HUES64 (cell line): ENCODE results near the gene GLI3.

ENCODE experiments used
- H3K27ac ChIP-seq: 2 replicates; pipeline ENCODE4 v1.7.0; 2013; ENCODE audit warnings: low read depth, low read length, inconsistent platforms
- H3K27me3 ChIP-seq: 2 replicates; pipeline ENCODE4 v1.6.1; 2013; ENCODE audit warnings: mild to moderate bottlenecking, low read length; ENCODE audit not compliant: insufficient read depth
- H3K36me3 ChIP-seq: 2 replicates; pipeline ENCODE4 v1.6.1; 2013; ENCODE audit warnings: mild to moderate bottlenecking, low read length; ENCODE audit not compliant: insufficient read depth
- H3K4me1 ChIP-seq: 2 replicates; pipeline ENCODE4 v1.6.1; 2013; ENCODE audit warnings: mild to moderate bottlenecking, low read length, moderate library complexity; ENCODE audit not compliant: insufficient read depth
- H3K4me3 ChIP-seq: 2 replicates; pipeline ENCODE4 v1.5.1; 2013; ENCODE audit warnings: mild to moderate bottlenecking, low read length, moderate library complexity
- H3K9ac ChIP-seq: 2 replicates; pipeline ENCODE4 v1.6.1; 2013; ENCODE audit warnings: mild to moderate bottlenecking, low read depth, low read length
- H3K9me3 ChIP-seq: 2 replicates; pipeline ENCODE4 v1.6.1; 2013; ENCODE audit warnings: low read depth, low read length; ENCODE audit not compliant: insufficient read depth
- WGBS: fragments of 150-250, 120-280 bp; methylation state at CpG from one replicate; pipeline ENCODE4 v1.1.7; 2013; ENCODE audit warnings: missing lambda C conversion rate; 5-methylcytosine and 5-hydroxymethylcytosine counted together

Gene GLI3

DNA sequence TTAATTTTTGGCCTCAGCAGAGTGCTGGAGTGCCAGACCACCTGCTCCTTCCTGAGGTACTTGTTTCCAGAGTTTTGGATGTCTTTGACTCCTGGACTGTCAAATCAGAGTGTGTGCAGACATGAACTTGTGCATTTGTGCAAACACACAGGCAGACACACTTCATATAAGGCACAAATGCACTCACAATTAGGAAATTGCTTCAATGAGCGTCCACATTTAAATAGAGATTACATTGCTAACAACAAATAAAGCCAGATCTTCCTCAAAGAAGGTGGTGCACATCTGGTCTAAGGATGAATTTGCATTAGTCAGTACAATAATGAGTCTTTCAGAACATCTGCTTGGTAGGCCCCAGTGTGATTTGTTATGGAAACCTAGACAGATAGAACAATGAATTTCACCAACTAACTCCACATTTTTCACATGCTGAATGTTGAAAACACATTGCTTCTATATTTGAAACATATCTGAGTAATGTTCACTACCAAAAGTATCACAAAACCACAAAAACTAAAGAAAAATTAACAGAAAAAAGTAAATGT, 267.4 kb downstream of the GLI3 start:
- H3K9me3 ChIP-seq = no peaks in the 10 kb centered on the region
- no peaks in the 10 kb centered on the region for H3K4me1 ChIP-seq
- peaks cover 95% of the 10 kb centered on the region; the same call in 1 of the 2 replicates for H3K36me3 ChIP-seq
- no peaks in the 10 kb centered on the region for H3K27me3 ChIP-seq
- H3K4me3 ChIP-seq = no peak overlapping the region
- 87% methylated on average over 1 of the region's 1 CpG for WGBS
- no peak overlapping the region for H3K27ac ChIP-seq
- no peak overlapping the region for H3K9ac ChIP-seq

DNA sequence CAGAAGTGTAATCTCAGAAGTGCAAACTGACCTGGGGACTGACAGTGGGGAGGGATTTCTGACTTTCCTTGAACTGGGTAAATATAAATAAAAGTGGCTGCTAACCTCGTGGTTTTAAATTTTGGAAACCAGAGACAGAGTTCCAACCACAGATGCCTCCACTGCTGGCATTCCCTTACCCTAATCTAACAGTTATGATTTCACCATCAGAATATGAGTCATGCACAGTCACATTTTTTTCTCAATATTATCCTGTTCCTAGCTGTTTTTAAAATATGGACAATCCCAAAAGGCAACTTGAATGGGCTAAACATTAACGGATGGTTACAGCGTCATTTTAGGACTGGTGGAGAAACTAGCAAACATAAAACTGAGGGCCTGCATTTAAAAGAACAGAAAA, 269.9 kb downstream of the GLI3 start:
- H3K9ac ChIP-seq = no peak overlapping the region
- H3K4me3 ChIP-seq = no peak overlapping the region
- no peaks in the 10 kb centered on the region for H3K4me1 ChIP-seq
- H3K9me3 ChIP-seq = no peaks in the 10 kb centered on the region
- no peaks in the 10 kb centered on the region for H3K27me3 ChIP-seq
- H3K36me3 ChIP-seq = peaks cover 81% of the 10 kb centered on the region
- WGBS = 93% methylated on average over 3 of the region's 3 CpGs
- no peak overlapping the region for H3K27ac ChIP-seq

DNA sequence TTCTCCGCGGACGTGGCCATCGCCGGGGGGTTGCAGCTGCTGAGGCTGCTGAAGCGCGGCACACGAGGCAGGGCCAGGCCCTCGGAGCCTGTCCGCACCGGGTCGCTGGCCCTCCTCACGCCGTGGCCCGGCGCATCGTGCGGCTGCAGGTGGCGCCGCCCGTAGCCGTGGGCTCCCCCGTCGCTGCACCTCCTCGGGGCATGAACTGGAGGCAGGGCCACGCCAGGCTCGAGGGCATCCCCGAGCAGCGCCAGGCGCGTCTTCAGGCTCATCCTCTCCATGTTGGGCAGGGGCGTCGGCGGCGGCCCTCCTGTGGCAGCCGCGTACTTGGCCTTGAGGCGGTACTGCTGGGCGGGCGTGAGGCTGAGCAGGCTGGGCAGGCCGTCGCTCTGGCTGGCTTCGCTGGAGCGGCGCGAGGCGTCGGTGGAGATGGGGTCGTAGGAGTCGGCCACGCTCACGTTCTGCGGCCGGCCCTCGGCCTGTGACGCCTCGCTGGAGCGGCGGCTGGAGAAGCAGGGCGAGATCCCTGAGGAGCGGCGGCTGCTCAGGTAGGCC, 271.0 kb downstream of the GLI3 start:
- no peaks in the 10 kb centered on the region for H3K9me3 ChIP-seq
- H3K27ac ChIP-seq = no peak overlapping the region
- peaks cover 70% of the 10 kb centered on the region for H3K36me3 ChIP-seq
- 98% methylated on average over 62 of the region's 62 CpGs for WGBS
- H3K27me3 ChIP-seq = no peaks in the 10 kb centered on the region
- H3K4me1 ChIP-seq = no peaks in the 10 kb centered on the region
- no peak overlapping the region for H3K9ac ChIP-seq
- H3K4me3 ChIP-seq = no peak overlapping the region

DNA sequence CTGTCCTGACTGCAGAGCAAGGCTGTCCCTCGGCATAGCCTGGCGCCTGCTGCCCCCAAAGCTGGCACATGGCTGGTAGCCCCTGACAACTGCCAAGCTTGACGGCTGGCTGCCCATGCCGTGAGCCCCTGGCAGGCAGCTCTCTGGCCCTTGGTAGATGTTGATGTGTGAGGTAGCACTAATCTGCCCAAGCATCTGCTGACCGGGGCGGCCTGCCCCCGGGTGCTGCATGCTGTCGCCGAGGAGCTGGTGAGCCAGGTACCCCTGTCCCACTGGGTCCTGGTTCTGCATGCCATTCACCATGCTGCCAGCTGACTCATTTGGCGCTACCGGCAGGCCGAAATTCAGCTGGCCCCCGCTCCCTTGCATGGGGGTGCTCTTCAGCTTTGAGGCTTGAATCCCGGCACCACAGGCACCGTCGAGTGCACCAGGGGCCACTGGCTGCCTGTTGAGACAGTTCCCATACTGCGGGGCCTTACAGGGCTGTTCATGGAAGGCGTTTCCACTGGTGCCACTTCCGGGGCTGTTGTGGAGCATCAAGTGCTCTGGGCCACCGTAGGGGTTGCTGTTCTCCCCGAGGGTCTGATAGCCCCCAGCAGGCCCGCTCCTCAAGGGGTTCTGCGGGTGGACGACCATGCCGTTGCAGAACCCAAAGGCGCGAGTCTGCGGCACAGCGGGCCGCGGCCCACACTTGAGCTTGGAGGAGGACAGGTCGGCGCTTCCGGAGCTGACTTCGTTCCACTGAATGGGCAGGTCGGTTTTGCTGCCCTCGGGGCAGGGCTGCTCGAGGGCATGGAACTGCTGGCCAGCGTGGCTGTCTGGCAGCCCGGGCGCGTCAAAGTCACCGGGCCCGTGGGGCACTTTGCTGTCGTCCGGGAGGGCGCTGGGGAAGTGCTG, 271.9 kb downstream of the GLI3 start:
- Histone ChIP-seq H3K36me3 (peaks cover 61% of the 10 kb centered on the region), H3K4me3 (no peak overlapping the region), H3K9me3 (no peaks in the 10 kb centered on the region), H3K27me3 (no peaks in the 10 kb centered on the region), H3K27ac (no peak overlapping the region), H3K9ac (no peak overlapping the region), H3K4me1 (no peaks in the 10 kb centered on the region)
- 96% methylated on average over 47 of the region's 47 CpGs for WGBS

DNA sequence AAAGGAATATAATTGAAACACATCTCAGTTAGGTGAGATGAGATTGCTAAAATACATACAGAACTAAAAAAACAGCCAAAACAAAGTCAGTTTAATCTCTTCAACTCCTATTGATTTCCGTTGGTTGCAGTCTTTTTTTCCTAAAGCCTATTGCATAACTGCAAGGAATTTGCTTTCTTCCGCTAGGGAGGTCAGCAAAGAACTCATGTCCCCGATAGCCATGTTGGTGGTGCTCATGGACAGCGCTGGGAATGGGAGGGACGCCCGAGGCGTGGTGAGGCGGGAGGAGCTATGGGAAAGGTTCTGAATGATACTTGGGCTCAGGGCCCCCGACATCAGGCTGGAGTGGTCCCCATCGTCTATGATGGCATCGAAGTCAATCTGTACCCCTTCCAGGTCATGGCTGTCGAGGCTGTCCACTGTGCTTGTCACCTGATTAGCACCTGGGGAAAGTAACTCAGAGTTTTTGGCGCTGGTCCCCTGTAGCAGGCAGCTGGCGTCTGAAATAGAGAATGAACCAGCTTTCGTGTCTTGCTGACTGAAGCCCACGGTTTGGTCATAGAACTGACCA, 272.7 kb downstream of the GLI3 start:
- Histone ChIP-seq H3K27me3 (no peaks in the 10 kb centered on the region), H3K9ac (no peak overlapping the region), H3K4me3 (no peak overlapping the region), H3K27ac (no peak overlapping the region), H3K4me1 (no peaks in the 10 kb centered on the region), H3K9me3 (no peaks in the 10 kb centered on the region), H3K36me3 (peaks cover 54% of the 10 kb centered on the region)
- whole genome bisulfite sequencing = 95% methylated on average over 16 of the region's 16 CpGs

DNA sequence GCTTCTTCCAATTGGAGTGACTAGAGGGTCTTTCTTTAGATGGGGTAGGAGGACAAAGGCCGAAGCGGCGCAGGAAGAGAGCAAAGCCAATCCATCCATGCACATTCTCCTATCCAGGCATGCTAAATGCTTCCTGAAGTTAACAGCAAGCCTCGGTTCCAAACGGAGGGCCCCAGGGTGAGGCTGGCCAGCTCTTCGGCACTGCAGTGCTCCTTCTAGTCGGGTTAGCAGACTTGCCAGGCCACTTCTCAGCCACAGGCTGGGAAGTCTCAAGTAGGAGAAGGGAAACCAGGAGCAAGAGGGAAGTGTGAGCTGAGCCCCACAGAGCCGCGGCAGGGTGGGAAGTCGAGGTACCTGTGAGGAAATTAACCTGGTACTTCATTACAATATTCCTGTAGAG, 280.3 kb downstream of the GLI3 start:
- Histone ChIP-seq H3K4me1 (peaks cover 5% of the 10 kb centered on the region; the same call in 1 of the 2 replicates), H3K27ac (no peak overlapping the region), H3K36me3 (no peaks in the 10 kb centered on the region), H3K4me3 (no peak overlapping the region), H3K9ac (no peak overlapping the region), H3K27me3 (no peaks in the 10 kb centered on the region), H3K9me3 (no peaks in the 10 kb centered on the region)
- 89% methylated on average over 10 of the region's 10 CpGs for WGBS

DNA sequence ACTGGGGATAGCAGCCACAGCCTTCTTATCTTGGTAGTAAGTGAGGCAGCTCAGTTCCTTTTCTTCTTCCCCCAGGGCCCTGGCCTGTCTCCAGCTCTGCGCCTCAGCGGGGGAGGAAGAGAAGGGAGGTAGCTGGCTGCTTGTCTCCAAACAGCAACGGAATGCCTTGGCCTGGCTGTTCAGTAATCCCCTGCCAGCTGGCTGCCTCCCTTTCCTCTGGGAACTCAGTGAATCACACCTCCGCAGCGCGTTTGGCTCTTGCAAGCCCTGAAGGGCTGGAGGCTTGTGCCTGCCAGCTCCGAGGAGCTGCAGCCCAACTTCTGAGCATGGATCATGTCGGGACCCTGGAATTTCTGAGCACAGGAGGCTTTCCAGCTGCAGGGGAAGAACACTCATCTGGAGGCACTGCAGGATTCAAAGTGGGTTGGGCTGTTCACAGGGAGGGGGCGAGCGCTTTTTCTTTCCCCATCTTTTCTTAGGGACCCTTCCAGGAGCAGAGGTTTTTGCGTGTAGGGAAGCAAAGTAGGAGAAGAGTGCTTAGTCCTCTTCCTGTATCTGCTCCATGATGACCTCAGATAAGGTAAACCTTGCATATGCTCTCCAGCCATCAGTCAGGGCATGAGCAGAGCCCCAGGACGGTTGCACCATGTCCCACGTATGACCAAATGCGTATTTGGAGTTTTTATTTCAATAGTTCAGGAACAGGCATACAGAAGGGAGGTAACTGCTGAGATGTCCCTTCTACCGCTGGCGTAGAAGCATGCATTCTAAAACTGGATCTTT, 280.9 kb downstream of the GLI3 start:
- Histone ChIP-seq H3K27me3 (no peaks in the 10 kb centered on the region), H3K4me1 (peaks cover 5% of the 10 kb centered on the region; the same call in 1 of the 2 replicates), H3K27ac (no peak overlapping the region), H3K4me3 (no peak overlapping the region), H3K9me3 (no peaks in the 10 kb centered on the region), H3K9ac (no peak overlapping the region), H3K36me3 (no peaks in the 10 kb centered on the region)
- 48% methylated on average over 15 of the region's 16 CpGs for WGBS

DNA sequence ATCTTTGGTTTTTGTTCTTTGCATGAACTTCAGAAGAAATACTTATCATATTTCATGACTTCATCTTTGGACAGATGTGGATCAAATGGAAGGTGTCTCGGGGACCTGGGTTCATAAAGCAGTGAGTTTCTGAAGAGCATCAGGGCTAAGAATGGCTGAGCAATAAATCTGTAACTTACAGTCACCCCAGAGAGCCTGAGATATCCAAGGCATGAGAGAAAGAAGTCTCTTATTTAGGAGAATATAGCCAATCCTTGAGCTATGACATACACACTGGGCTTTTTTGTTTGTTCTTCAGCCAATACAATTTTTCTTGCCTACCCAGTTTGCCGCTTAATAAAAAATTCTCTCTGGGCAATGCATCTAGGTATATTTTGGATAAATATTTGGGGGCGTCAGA, 281.6 kb downstream of the GLI3 start:
- 84% methylated on average over 3 of the region's 3 CpGs for WGBS
- Histone ChIP-seq H3K9me3 (no peaks in the 10 kb centered on the region), H3K4me3 (no peak overlapping the region), H3K4me1 (peaks cover 5% of the 10 kb centered on the region; the same call in 1 of the 2 replicates), H3K27me3 (no peaks in the 10 kb centered on the region), H3K9ac (no peak overlapping the region), H3K27ac (no peak overlapping the region), H3K36me3 (no peaks in the 10 kb centered on the region)

DNA sequence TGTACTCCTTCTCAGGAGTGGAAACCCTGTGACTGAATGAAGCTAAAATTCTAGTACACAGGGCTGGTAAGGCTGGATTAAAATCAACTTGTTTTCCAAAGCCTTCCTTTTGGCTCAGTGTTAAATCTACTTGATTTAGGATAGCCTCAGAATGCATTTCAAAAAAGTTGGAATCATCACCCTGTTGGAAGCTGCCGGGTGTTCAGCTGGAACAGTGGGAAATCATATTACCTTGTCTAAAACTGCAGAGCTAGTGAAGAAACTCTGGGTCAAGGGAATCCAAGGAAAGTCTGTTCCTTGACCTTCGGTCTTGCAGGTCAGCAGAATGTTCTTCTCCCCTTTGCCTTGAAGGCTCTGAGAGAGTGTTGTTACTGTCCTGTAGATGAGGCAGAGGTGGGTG, 282.0 kb downstream of the GLI3 start:
- H3K27ac ChIP-seq = no peak overlapping the region
- no peaks in the 10 kb centered on the region for H3K36me3 ChIP-seq
- no peak overlapping the region for H3K9ac ChIP-seq
- peaks cover 5% of the 10 kb centered on the region; the same call in 1 of the 2 replicates for H3K4me1 ChIP-seq
- 93% methylated on average over 2 of the region's 2 CpGs for WGBS
- no peaks in the 10 kb centered on the region for H3K27me3 ChIP-seq
- no peaks in the 10 kb centered on the region for H3K9me3 ChIP-seq
- no peak overlapping the region for H3K4me3 ChIP-seq

DNA sequence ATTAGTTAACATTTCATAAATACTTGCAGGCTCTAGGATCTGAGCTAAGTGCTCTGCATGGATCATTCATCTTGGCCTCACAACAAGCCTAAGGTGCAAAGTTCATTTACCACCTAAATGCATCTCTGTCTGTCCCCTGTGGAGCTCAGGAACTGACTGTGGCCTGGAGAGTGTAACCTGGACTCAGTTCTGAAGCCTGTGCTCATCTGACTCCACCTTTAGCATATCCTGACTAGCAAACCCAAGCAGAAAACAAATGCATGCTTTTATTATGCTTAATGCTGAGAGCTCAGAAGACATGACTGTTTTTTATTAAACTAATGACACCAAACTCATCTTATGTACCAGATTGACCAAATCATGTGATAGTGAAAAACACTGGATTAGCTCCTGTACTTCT, 288.5 kb downstream of the GLI3 start:
- Histone ChIP-seq H3K27ac (no peak overlapping the region), H3K4me3 (no peak overlapping the region), H3K27me3 (no peaks in the 10 kb centered on the region)

More for the DNA sequence above, 288.5 kb downstream of the GLI3 start:
- H3K9me3 ChIP-seq = no peaks in the 10 kb centered on the region
- no peaks in the 10 kb centered on the region for H3K36me3 ChIP-seq
- H3K4me1 ChIP-seq = peaks cover 3% of the 10 kb centered on the region; the same call in 1 of the 2 replicates
- H3K9ac ChIP-seq = no peak overlapping the region
